Uterus (tissue), 2 donors: ENCODE data around the gene EMILIN1.

Source experiments
- CTCF ChIP-seq, 4 experiments: fragments of 200-600 bp in 2 of 4; fragments of 450-650 bp in 2 of 4; sonication (generic) in 2 of 4; IDR thresholded peaks; one replicate each; pipeline ENCODE4 v1.5.1; 2016 to 2019; ENCODE audit warnings: antibody characterized with exemption in 4 of 4, mild to moderate bottlenecking in 2 of 4, moderate library complexity in 1 of 4
- POLR2A ChIP-seq, 2 donors: fragments of 450-650 bp; IDR thresholded peaks; one replicate each; pipeline ENCODE4 v1.6.1; 2016; ENCODE audit warnings: antibody characterized with exemption in 2 of 2, mild to moderate bottlenecking in 1 of 2, moderate library complexity in 1 of 2

- TF ChIP-seq POLR2A (IDR thresholded peaks at IDR 0.05) (no peak), CTCF (IDR thresholded peaks at IDR 0.05) (no peak)
These were observed 36.7 kb upstream of the EMILIN1 start for GRCh38 chr2:27041752-27042151.
